WERI-Rb-1 (cell line): ENCODE measurements around the gene CDK5RAP2.

Experiments used
- DNase-seq: peaks from one replicate; pipeline ENCODE4 v3.0.0-alpha.2; 2020
- H3K27ac ChIP-seq: fragments of 250-450 bp; sonication (Bioruptor Pico); 2 replicates; pipeline ENCODE4 v1.5.1; 2020; ENCODE audit warnings: mild to moderate bottlenecking, moderate library complexity
- H3K27me3 ChIP-seq: fragments of 250-450 bp; sonication (Bioruptor Pico); 2 replicates; pipeline ENCODE4 v1.5.1; 2021; ENCODE audit warnings: mild to moderate bottlenecking, low read depth, moderate library complexity; ENCODE audit not compliant: insufficient read depth, severe bottlenecking
- H3K36me3 ChIP-seq: fragments of 250-450 bp; sonication (Bioruptor Pico); 2 replicates; pipeline ENCODE4 v1.5.1; 2020; ENCODE audit warnings: mild to moderate bottlenecking, moderate library complexity
- H3K4me3 ChIP-seq: 2 replicates; pipeline ENCODE4 v1.5.1; 2011; ENCODE audit warnings: low read depth, mild to moderate bottlenecking, control low read depth, low read length
- H3K9me3 ChIP-seq: fragments of 250-450 bp; sonication (Bioruptor Pico); 2 replicates; pipeline ENCODE4 v1.5.1; 2021; ENCODE audit warnings: mild to moderate bottlenecking, moderate library complexity; ENCODE audit not compliant: severe bottlenecking
- CTCF ChIP-seq: IDR thresholded peaks from 2 replicates; pipeline ENCODE4 v1.5.1; 2011; ENCODE audit warnings: low read depth, mild to moderate bottlenecking, control low read depth, inconsistent platforms, low read length

The CDK5RAP2 gene

GRCh38 chr9:120410925-120411501, 169.0 kb downstream of the CDK5RAP2 start:
- no peak for DNase-seq
- Histone ChIP-seq H3K9me3 (no peaks in the 10 kb centered on the region), H3K27me3 (no peaks in the 10 kb centered on the region), H3K4me3 (no peak overlapping the region), H3K27ac (no peak overlapping the region), H3K36me3 (peaks cover 84% of the 10 kb centered on the region)
- TF ChIP-seq CTCF: no peak

DNA sequence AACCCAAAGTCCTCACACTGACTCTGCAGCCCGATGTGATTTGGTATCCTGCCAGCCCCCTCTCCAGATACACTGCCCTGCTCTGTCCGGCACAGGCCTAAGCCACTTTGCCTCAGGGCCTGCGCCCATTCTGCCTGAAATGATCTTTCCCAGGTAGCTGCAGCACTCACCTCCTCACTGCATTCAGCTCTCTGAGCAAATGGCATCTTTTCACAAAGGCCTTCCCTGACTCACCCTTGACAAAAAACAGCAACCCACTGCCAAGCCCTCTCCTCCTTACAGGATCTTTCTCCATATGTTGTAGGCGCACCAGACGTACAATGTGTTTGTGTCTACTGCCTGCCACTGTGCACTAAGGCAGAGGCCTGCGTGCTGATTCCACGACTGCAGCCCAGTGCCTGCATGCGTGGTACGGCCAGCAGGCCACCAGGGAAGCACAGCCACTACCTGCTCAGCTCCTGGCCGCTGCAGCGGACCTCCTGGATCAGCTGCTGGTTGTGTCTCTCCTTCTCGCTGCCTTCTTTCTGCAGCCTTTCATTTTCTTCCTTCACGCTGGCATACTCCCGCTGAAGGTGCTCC, 171.2 kb downstream of the CDK5RAP2 start:
- Histone ChIP-seq H3K9me3 (no peaks in the 10 kb centered on the region), H3K27me3 (no peaks in the 10 kb centered on the region), H3K4me3 (no peak overlapping the region), H3K36me3 (peaks cover 93% of the 10 kb centered on the region), H3K27ac (no peak overlapping the region)
- no peak for DNase-seq
- no peak for TF ChIP-seq CTCF

- H3K4me3 ChIP-seq: no peak overlapping the region
- H3K36me3 ChIP-seq: peaks cover 91% of the 10 kb centered on the region
- H3K9me3 ChIP-seq: no peaks in the 10 kb centered on the region
- TF ChIP-seq CTCF: no peak
- H3K27ac ChIP-seq: no peak overlapping the region
- H3K27me3 ChIP-seq: no peaks in the 10 kb centered on the region
- DNase-seq: no peak
Measured at GRCh38 chr9:120405860-120406259, 174.1 kb downstream of the CDK5RAP2 start.

DNA sequence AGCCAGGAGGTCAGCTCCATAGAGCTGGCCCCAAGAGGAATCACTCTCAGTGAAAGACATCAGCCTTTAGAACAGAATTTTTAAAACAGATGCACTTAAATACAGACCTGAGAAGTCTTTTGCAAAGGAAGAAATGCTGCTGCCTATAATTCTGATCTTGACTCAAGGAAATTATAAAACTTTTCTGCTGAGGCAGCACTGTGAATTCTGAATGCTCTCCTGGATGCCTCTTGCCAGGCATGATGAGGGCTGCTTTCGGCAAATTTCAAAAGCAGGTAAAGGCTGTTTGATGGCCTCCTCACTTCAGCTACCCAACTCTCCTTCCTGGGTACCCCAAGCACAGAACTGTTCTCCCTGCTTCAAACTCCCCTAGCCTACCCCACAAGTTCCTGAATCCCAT, 174.8 kb downstream of the CDK5RAP2 start:
- H3K27me3 ChIP-seq: no peaks in the 10 kb centered on the region
- H3K4me3 ChIP-seq: no peak overlapping the region
- no peaks in the 10 kb centered on the region for H3K9me3 ChIP-seq
- no peak for TF ChIP-seq CTCF
- DNase-seq: no peak
- H3K36me3 ChIP-seq: peaks cover 91% of the 10 kb centered on the region
- no peak overlapping the region for H3K27ac ChIP-seq

- Histone ChIP-seq H3K36me3 (peaks cover 91% of the 10 kb centered on the region), H3K27me3 (no peaks in the 10 kb centered on the region), H3K9me3 (no peaks in the 10 kb centered on the region), H3K27ac (no peak overlapping the region), H3K4me3 (no peak overlapping the region)
- no peak for TF ChIP-seq CTCF
- DNase-seq: no peak
Measured at GRCh38 chr9:120403543-120403856, 176.5 kb downstream of the CDK5RAP2 start.
